Kidney glomerular epithelial cell (primary cell): Measurements from ENCODE around the gene APOL5.
"Not testable (repeated sequence)": the region's sequence is repeated elsewhere in the genome, so short reads cannot be mapped to it uniquely, and the experiment has no call there.

Experiments
- DNase-seq: peaks from one replicate; lab custom pipeline; 2025; lab: John Stamatoyannopoulos, UW

The APOL5 gene, protein sequence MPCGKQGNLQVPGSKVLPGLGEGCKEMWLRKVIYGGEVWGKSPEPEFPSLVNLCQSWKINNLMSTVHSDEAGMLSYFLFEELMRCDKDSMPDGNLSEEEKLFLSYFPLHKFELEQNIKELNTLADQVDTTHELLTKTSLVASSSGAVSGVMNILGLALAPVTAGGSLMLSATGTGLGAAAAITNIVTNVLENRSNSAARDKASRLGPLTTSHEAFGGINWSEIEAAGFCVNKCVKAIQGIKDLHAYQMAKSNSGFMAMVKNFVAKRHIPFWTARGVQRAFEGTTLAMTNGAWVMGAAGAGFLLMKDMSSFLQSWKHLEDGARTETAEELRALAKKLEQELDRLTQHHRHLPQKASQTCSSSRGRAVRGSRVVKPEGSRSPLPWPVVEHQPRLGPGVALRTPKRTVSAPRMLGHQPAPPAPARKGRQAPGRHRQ

DNA sequence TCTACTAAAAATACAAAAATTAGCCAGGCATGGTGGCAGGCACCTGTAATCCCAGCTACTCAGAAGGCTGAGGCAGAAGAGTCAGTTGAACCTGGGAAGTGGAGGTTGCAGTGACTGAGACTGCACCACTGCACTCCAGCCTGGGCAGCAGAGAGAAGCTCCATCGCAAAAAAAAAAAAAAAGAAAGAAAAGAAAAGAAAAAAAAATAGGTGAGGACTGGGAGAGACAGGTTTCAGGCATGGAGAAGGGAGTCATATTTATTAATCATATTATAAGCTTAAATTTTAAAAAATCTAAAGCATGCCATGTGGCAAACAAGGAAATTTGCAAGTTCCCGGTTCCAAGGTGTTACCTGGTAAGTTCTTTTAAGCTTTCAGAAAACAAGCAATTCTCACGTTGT, at the start of gene APOL5:
TSS of gene APOL5 (plus strand) at position 301 of the 400 bp plus-strand sequence. CDS start at position 301, 0 bp downstream.
- DNase-seq: no peak

DNA sequence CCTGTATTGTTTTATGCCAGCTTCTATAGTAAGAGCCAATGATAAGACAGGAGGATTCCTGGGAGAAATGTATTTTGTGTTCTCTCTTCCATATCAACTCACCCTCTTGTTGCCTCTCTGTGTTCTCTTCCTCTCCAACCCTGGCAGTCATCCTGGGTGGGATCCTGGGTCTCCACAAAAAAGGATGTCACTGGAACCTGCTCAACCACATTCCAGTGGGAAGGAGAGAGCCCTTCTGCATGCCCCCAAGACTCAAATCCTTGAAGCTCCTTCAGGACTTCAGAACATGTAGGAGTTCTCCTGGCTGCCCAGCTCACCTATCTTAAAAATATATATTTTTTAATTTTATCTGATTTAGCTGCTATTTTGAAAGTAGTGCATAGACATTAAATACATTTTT, 43.3 kb upstream of the APOL5 start:
- no peak for DNase-seq

DNA sequence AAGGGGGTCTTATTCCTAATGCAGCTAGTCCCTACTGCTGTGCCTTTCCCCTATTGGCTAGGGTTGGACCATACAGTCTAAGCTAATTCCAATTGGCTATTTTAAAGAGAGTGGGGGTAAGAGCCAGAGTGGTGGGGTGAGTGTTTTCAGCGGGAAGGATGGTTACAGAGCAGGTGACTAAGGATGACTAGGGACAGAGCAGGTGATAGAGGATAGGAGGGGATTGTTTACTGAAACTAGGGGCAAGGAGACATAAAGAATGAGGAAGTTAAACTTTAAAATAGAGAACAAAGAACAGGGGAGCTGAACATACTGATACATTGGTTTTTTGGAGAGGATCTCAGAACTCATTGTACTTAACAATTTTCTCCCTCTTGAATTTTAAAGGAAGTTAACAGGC, 41.6 kb upstream of the APOL5 start:
- DNase-seq: not testable (repeated sequence)

DNA sequence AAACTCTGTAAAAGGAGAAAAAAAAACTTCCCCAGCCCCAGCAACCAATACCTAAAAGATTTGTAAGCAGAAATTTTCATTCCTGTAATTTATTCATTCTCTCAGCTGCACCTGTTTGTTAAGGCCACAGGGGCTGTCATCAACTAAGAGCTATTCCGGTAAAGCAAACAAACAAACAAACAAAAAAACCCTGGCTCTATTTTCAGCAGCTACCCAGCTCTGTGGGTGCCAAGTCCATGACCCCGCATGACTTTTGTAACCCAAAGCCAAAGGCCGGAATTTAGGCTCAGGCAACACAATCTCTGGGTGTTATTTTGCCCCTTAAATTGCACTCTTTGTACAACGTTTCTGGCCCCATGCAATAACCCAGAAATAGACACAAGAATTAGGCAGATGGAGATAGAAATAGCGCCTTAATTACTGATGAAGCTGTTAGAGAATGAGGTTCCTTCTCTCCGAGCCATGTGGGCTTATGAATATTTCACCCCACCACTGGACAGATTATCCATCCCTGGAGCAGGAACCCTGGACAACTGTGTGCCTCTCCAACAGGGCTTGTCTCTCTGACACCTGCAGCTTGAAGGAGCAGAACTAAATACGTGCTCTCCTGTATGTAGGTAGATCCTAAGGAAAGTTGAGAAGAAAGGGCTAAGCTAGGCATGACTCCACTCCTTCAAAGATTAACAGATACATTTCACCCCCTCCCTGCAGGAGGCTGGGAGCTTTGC, 40.0 kb upstream of the APOL5 start:
- DNase-seq: no peak

DNA sequence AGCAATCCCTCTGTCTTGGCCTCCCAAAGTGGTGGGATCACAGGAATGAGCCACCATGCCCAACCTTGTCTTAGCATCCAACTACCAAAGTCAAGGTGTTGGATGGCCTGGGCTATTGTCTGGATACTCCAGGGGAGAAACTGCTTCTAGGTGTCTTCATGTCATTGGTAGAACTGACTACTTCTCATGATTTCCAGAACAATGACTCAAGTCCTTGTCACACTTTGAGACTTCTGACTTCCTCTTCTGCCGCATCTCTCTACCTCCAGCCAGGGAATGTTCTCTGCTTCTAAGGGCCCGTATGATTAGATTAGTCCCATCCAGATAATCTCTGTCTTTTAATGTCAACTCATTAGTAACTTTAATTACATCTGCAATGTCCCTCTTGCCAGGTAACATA, 38.8 kb upstream of the APOL5 start:
- DNase-seq: no peak

DNA sequence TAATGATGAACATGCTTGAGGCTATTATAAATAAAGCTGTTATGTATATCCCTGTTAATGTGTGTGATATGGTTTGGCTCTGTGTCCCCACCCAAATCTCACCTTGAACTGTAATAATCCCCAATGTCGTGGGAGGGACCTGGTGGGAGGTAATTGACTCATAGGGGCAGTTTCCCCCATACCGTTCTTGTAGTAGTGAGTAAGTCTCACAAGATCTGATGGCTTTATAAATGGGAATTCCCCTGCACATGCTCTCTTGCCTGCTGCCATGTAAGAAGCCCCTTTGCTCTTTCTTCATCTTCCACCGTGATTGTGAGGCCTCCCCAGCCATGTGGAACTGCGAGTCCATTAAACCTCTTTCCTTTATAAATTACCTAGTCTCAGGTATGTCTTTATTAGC, 38.2 kb upstream of the APOL5 start:
- DNase-seq: not testable (repeated sequence)

DNA sequence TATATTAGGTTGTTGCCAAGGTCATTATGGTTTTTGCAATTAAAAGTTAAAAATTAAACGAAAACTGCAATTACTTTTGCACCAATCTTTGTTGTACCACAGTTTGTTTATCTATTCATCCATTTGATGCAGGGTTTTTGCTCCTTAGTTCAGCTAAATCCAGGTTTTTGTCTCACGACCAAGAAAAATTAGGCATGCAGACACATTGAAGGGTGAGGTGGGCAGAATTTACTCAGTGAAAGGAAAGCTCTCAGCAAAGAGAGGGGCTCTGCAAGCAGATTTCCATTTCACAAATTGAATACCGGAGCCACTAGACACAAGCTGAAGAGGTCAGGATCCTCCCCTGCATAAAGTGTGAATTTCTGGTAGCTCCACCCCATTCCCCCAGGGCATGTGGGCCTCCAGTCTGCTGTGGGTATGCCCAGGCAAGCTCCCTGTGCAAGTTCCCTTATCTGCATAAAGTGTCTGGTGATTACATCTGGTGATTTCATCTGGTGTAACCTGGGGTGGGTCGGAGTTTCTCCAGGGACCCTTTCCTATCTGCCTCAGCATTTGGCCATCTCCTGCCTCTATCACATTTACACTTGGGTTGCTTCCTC, 36.1 kb upstream of the APOL5 start:
- no peak for DNase-seq

DNA sequence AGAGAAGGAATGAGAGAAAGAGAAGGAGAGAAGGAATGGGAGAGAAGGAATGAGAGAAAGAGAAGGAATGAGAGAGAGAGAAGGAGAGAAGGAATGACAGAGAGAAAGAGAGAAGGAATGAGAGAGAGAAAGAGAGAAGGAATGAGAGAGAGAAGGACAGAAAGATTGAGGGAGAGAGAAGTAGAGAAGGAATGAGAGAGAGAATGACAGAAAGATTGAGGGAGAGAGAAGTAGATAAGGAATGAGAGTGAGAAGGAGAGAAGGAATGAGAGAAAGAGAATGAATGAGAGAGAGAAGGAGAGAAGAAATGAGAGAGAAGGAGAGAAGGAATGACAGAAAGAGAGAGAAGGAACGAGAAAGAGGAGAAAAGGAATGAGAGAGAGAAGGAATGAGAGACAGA, 34.1 kb upstream of the APOL5 start:
- DNase-seq: no peak

DNA sequence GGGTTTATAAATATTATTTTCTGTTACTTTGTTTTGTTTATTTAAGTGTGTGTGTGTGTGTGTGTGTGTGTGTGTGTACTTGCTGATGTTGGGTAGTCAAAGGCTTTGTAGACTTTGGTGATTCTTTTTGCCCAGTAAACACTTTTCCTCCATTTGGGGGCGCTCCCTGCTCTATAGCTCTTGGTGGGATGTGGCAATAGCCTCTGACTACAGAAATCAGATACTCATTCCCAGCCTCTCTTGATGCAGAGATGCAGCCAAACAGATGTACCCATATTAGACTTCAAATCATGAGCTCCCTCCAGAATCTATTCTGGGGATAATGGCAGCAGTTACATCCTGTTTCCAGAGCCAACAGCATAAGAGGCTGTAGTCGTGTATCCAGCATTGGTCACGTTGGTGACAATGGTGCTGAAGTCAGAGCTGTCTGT, 33.4 kb upstream of the APOL5 start:
- no peak for DNase-seq

DNA sequence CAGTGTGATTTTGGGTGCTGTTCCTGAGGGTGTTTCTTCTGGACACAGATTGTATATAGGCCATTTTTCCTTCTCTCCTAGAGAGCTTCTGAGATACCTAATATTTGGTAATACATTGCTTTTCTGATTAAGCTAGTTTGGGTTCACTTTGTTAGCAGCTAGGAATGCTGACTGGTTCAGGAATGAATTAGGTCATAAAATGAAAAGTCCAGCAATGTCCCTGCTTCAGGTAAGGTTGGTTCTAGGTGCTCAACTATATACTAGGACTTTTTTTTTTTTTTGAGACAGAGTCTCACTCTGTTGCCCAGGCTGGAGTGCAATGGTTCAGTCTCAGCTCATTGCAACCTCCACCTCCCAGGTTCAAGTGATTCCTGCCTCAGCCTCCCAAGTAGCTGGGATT, 32.9 kb upstream of the APOL5 start:
- no peak for DNase-seq

DNA sequence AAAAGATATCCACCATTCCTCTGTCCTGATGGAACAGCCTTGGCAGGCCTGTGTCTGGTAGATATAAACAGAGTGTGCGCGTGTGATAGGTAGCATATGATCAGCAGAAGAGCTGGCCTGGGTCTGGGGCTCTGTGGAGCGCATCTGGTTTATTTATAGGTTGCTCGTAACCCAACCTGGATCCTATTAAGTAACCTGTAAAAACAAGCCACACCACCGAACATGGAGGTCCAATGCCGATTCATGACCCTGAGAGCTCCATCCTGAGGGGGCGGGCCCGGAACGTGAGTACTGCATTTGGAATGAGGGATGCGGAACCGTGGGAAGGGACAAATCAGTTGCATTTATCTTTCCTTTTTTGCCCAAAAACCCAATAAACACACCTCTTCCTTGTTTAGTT, 31.9 kb upstream of the APOL5 start:
- DNase-seq: no peak

DNA sequence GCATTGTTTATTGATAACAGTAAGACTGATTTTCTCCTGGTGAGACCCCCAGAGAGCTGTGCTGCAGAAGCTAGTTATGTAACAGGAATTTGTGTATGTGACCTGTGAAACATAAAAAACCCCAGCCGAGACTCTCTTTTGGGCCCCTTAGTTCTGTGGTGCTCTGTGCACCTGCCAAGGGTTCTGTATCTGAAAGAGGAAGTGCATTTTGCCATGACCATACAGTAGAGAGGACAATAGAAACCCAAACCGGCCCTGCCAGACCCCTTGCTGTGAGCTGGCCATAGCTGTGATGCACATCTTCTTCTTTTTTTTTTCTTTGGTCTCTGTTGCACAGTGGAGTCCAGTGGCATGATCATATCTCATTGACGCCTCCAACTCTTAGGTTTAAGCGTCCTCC, 31.4 kb upstream of the APOL5 start:
- no peak for DNase-seq

DNA sequence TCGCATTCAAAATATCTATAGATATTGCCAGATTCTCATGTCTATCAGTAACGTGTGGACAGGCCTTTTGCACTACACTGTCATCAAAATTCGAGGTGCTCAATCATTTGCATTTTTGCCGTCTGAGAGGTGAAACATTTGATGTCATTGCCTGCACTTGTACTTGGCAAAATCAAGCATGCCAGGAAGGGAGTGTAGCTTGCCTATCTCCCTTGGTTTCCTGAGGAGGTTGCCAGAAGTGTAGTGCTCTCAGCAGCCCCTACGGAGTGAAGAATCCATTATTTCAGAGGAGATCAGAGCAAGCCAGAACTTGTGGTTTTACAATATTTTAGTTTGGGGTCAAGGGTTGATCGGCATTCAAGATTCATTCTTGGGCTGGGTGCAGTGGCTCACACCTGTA, 30.2 kb upstream of the APOL5 start:
- no peak for DNase-seq

DNA sequence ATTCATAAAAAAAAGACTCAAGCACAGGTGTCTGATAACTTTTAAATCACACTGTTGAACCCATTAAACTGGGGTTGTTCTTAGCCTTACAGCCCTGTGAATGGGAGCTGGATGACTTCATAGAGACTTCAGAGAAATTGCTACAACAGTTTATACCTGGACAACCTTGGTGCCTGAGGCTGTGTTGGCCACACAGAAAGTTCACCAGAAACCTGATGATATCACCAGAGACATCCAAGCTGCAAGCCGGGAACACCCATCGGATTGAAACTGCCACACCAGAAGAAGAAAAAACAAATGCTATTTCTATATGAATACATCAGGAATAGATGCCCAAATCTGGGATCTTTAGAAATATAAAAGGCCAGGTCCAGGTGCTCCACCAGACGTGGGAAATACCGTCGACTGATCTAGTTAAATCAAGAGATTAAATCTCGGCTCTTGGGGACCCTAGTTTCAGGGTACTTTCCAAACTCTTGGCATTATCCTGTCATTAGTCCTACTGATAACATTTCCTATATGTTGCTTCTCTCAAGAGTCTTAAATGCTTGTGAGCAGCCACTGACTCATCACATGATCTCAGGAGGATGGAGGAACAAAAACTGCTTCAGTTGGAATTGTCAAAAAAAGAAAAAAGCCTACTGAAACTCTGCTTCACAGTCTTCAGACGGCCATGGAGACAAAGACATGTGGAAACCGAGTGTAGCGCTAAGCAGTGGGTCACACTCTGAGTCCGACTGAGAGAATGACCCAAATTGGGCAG, 28.6 kb upstream of the APOL5 start:
- no peak for DNase-seq

DNA sequence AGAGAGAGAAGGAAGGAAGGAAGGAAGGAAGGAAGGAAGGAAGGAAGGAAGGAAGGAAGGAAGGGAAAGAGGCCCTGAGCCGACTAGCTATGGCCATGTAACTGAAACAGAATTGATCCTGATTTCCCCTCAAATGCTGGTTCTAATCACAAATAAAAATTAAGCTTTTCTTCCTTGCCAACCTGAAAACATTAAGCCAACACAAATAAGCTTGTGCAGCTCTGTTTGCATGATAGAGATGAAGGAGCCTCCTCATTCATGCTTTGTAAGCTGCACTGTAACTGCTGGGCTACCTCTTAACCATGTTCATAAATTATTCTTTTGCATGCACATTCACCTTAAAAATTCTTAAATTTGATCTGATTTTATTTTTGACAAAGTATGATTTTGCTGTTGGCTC, 27.7 kb upstream of the APOL5 start:
- no peak for DNase-seq

DNA sequence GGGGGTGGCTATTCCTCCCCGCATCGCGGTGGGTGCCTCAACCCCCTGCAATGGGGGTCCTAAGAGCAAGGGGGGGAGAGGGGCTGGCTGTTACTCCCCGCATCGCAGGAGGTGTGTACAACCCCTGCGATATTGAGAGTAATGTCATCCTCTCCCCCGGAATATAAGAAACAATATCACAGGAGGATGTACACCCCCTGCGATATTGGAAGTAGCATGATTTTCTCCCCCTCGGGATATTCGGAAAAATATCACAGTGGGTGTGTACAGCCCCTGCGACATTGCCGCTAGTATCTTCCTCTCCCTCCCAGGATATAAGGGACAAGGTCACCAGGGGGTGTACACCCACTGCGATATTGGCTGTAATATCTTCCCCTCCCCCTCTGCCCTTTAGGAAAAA, 22.5 kb upstream of the APOL5 start:
- no peak for DNase-seq

DNA sequence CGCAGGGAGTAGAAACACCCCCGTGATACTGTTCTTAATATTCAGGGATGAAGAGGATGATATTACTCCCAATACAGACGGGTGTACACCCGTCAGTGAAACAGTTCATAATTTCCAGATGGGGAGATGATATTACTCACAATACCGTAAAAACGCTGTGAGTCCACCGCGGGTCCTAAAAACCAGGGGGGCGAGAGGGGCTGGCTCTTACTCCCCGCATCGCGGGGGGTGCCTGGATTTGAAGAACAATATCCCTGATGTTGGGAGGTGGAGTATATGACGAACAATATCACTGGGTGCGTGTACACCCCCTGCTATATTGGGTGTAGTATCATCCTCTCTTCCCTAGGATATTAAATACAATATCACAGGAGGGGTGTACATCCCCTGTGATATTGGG, 20.5 kb upstream of the APOL5 start:
- no peak for DNase-seq

DNA sequence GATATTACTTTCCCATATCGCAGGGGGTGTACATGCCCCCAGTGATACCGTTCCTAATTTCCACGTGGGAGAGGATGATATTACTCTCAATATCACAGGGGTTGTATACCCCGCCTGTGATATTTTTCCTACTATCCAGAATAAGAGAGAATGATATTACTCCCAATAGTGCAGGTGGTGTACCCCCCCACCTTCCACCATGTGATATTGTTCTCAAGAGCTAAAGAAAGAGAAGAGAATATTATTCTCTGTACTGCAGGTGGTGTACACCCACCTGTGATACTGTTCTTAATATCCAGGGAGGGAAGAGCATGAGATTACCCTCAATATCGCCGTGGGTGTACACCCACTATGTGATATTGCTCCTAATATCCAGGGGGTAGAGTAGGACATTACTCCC, 17.8 kb upstream of the APOL5 start:
- not testable (repeated sequence) for DNase-seq

DNA sequence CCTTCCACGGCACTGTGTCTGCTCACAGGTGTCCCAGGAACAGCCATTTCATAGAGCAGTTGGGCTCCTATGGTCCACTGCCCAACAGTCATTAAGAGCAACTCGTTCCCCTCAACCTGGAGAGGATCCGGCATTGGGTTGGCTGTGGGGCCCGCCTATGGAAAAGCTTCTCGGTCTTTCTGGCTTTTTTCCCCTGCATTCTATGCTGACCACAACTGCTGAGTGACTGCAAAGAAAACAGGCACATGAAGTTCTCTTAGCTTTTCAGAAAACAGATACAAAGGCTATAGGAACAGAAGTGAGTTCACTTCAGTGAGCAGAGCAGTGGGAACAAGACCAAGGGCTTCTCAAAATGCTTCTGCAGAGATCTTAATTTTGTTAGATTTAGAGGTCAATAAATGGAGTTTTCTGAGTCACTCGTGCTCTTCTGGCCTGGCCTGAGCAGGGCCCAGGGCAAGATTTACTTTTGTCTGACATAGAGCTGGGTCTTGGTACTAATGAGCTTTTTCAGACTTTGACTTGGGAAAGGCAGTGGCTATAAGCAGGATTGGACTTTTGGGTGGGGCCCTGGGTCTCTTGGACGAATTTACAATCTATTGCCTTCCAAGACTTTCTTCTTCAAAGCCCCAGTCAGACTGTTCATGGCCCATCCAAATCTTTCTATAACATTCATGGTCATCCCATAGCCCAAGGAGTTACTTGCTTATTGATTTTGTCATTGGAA, 13.6 kb upstream of the APOL5 start:
- DNase-seq: no peak

DNA sequence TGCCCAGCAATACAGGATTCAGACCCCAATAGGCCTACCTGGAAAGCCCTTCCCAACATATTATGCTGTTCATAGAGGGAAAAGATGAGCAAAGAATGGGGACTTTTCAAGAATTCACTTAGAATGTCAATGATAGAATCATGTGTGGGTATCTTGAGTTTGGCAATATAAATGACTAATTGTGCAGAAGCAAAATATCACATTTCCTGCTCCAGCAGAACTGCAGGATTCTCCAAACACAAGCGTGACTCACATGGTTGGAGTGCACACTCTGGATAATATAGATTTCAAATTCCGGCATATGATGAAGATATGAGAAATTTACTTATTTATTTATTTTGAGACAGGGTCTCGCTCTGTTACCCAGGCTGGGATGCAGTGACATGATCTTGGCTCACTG, 12.5 kb upstream of the APOL5 start:
- peak; percentile 6 for DNase-seq

DNA sequence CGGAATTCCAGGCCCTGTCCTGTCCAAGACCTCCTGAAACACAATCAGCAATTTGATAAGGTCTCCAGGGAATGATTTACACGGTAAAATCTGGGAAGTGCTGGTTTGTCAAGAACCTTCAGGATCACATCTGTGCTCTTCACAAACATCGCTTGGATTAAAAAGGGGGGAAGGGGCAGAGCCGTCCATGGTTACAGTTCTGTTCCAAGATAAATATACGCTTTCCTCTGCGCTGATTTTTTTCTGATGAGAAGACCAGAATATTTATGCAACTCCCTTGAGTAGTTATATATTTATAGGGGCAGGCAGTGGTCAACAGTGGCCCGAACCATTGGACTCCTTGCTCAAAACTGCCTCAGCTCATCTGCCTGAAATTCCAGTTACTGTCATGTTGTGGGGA, 9.2 kb upstream of the APOL5 start:
- DNase-seq: no peak

DNA sequence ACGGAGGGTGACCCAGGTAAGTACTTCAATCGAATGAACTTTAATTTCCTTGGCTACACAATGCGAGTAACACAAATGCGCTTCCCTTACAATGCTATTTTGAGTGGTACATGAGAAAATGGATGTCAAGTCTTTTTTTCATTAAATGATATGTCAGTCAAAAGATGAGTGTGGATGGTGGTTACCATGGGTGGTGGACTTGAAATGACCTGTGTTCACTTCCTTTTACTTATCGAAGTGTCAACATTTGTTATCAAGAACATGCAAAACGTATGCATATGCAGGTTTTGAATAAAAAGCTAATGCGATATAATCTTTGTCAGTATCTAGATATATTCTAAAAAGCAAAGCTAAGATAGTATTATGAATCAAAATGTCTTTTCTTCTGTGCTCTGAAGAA, 8.8 kb upstream of the APOL5 start:
- no peak for DNase-seq
